Cardiac muscle cell (in vitro differentiated cells and primary cell): ENCODE data around the gene ADAMTS2. TPM values are rescaled to one million over a fixed set of nuclear protein-coding genes. Genes with fewer than 3 reads are reported as not detected.
A peak's percentile ranks its signal among the peaks of the same experiment; 100 is the strongest.

ENCODE experiments used
- DNase-seq, 2 donors: peaks; one replicate each; pipeline versions ENCODE4 v3.0.0 to v3.0.0-alpha.2; 2010 to 2017; ENCODE audit warnings: low read depth in 1 of 2, low spot score in 1 of 2
- H3K27ac ChIP-seq: fragments of 200-600 bp; sonication (generic); 2 replicates; pipeline ENCODE4 v1.5.1; 2016
- H3K27me3 ChIP-seq: fragments of 200-600 bp; sonication (generic); 2 replicates; pipeline ENCODE4 v1.6.0; 2016; ENCODE audit warnings: control low read depth
- H3K36me3 ChIP-seq: fragments of 200-600 bp; sonication (generic); 2 replicates; pipeline ENCODE4 v1.5.1; 2016; ENCODE audit warnings: control low read depth
- H3K4me1 ChIP-seq: fragments of 200-600 bp; sonication (generic); 2 replicates; pipeline ENCODE4 v1.8.1; 2017; ENCODE audit warnings: low read depth, mild to moderate bottlenecking, mixed run types
- H3K4me3 ChIP-seq: fragments of 200-600 bp; sonication (generic); 2 replicates; pipeline ENCODE4 v1.5.1; 2016; ENCODE audit warnings: mild to moderate bottlenecking
- H3K9me3 ChIP-seq: fragments of 200-600 bp; sonication (generic); 2 replicates; pipeline ENCODE4 v1.5.1; 2017; ENCODE audit warnings: low read depth, mild to moderate bottlenecking, control low read depth
- CTCF ChIP-seq: IDR thresholded peaks from 2 replicates; pipeline ENCODE4 v1.5.1; 2012; ENCODE audit warnings: low read depth, mild to moderate bottlenecking, low read length
- polyA plus RNA-seq: library from polyadenylated mRNA; unstranded; fragments of >200 nt; fragmentation: Nextera tagmentation; extraction: Ambion mirVana; gene quantifications from 2 replicates; pipeline ENCODE4 v1.2.1, GENCODE V29; 2016
- total RNA-seq: library from RNA; depleted of rRNA; stranded (reverse); fragments of >200 nt; gene quantifications from 2 replicates; pipeline ENCODE4 v1.2.3, GENCODE V29; 2016

The ADAMTS2 gene
- total and polyA plus RNA-seq, 2 experiments from 2014 or later, result 3.1 to 8.8 TPM

- Histone ChIP-seq H3K4me3 (no peak overlapping the region), H3K4me1 (peaks cover 7% of the 10 kb centered on the region), H3K27me3 (no peaks in the 10 kb centered on the region), H3K9me3 (no peaks in the 10 kb centered on the region), H3K36me3 (no peaks in the 10 kb centered on the region), H3K27ac (no peak overlapping the region)
- no peak for TF ChIP-seq CTCF
- peak in 1 of 2 donors; percentile 15 for DNase-seq
Observed at GRCh38 chr5:179185941-179186411, 159.3 kb downstream of the ADAMTS2 start.

GRCh38 chr5:179185256-179185940 is 159.9 kb downstream of the ADAMTS2 start:
- no peak overlapping the region for H3K27ac ChIP-seq
- peaks cover 7% of the 10 kb centered on the region for H3K4me1 ChIP-seq
- H3K36me3 ChIP-seq, result no peaks in the 10 kb centered on the region
- TF ChIP-seq CTCF, result no peak
- H3K27me3 ChIP-seq, result no peaks in the 10 kb centered on the region
- H3K4me3 ChIP-seq, result no peak overlapping the region
- H3K9me3 ChIP-seq, result no peaks in the 10 kb centered on the region
- no peak for DNase-seq

- no peaks in the 10 kb centered on the region for H3K27me3 ChIP-seq
- peaks cover 7% of the 10 kb centered on the region for H3K4me1 ChIP-seq
- TF ChIP-seq CTCF, result no peak
- no peak overlapping the region for H3K27ac ChIP-seq
- H3K36me3 ChIP-seq, result no peaks in the 10 kb centered on the region
- H3K9me3 ChIP-seq, result no peaks in the 10 kb centered on the region
- no peak overlapping the region for H3K4me3 ChIP-seq
- DNase-seq, result no peak
Observed at GRCh38 chr5:179184521-179185050, 160.7 kb downstream of the ADAMTS2 start.

GRCh38 chr5:179183481-179183880 is 161.8 kb downstream of the ADAMTS2 start:
- H3K27me3 ChIP-seq, result no peaks in the 10 kb centered on the region
- TF ChIP-seq CTCF, result no peak

GRCh38 chr5:179182601-179183000 is 162.7 kb downstream of the ADAMTS2 start:
- H3K36me3 ChIP-seq, result no peaks in the 10 kb centered on the region
- H3K27ac ChIP-seq, result no peak overlapping the region
- no peak for TF ChIP-seq CTCF
- no peaks in the 10 kb centered on the region for H3K27me3 ChIP-seq
- no peak overlapping the region for H3K4me3 ChIP-seq
- DNase-seq, result no peak
- H3K9me3 ChIP-seq, result no peaks in the 10 kb centered on the region
- peaks cover 7% of the 10 kb centered on the region for H3K4me1 ChIP-seq

More at GRCh38 chr5:179183481-179183880, 161.8 kb downstream of the ADAMTS2 start:
- Histone ChIP-seq H3K36me3 (no peaks in the 10 kb centered on the region), H3K4me3 (no peak overlapping the region), H3K4me1 (peaks cover 7% of the 10 kb centered on the region), H3K27ac (no peak overlapping the region), H3K9me3 (no peaks in the 10 kb centered on the region)
- no peak for DNase-seq
